ENCODE measurements around the gene VSIR. TPM values are rescaled to one million over a fixed set of nuclear protein-coding genes. Genes with fewer than 3 reads are reported as not detected.

The VSIR gene
- total RNA-seq: 114 and 115 TPM in 2 replicates

- peaks cover 3% of the 10 kb centered on the region for H3K9me3 Mint-ChIP-seq
- peak; percentile 94 for DNase-seq (ENCODE audit: low spot score)
- peaks cover 69% of the 10 kb centered on the region for H3K4me1 Mint-ChIP-seq (ENCODE audit: low read depth)
- H3K27me3 Mint-ChIP-seq (ENCODE audit: insufficient read depth): no peaks in the 10 kb centered on the region
- peaks cover 14% of the 10 kb centered on the region for H3K36me3 Mint-ChIP-seq (ENCODE audit: low read depth)
- peak within 1 kb of the TSS; percentile 86 for H3K4me3 Mint-ChIP-seq
- intact Hi-C loops (cut with micrococcal nuclease): loop anchor here (1.0 to 10.0 kb wide), 8 partner anchors 17 to 389 kb away; partner anchors contain the start of genes PSAP and SPOCK2
- peak within 1 kb of the TSS; percentile 90 for H3K27ac Mint-ChIP-seq
These were observed at the start of gene VSIR for GRCh38 chr10:71773221-71773971. VSIR (minus strand) TSS chr10:71773520; CDS start chr10:71773439, 81 bp downstream.

- DNase-seq (ENCODE audit: low spot score): no peak
- no peaks in the 10 kb centered on the region for H3K27me3 Mint-ChIP-seq (ENCODE audit: insufficient read depth)
These were observed 48.8 kb upstream of the VSIR start for GRCh38 chr10:71821909-71822763.

GRCh38 chr10:71820966-71821365, 47.6 kb upstream of the VSIR start:
- H3K9me3 Mint-ChIP-seq: no peaks in the 10 kb centered on the region
- intact Hi-C loops (cut with micrococcal nuclease): no loop called here
- H3K36me3 Mint-ChIP-seq (ENCODE audit: low read depth): peaks cover 42% of the 10 kb centered on the region
- no peak overlapping the region for H3K4me3 Mint-ChIP-seq
- no peak overlapping the region for H3K27ac Mint-ChIP-seq
- no peaks in the 10 kb centered on the region for H3K27me3 Mint-ChIP-seq (ENCODE audit: insufficient read depth)
- DNase-seq (ENCODE audit: low spot score): no peak
- peaks cover 11% of the 10 kb centered on the region for H3K4me1 Mint-ChIP-seq (ENCODE audit: low read depth)

More at GRCh38 chr10:71821909-71822763, 48.8 kb upstream of the VSIR start:
- H3K4me1 Mint-ChIP-seq (ENCODE audit: low read depth): peaks cover 11% of the 10 kb centered on the region
- no peaks in the 10 kb centered on the region for H3K9me3 Mint-ChIP-seq
- intact Hi-C loops (cut with micrococcal nuclease): no loop called here
- H3K27ac Mint-ChIP-seq: no peak overlapping the region
- H3K4me3 Mint-ChIP-seq: no peak overlapping the region
- peaks cover 37% of the 10 kb centered on the region for H3K36me3 Mint-ChIP-seq (ENCODE audit: low read depth)

GRCh38 chr10:71819985-71820384, 46.7 kb upstream of the VSIR start:
- Mint-ChIP-seq H3K4me1 (ENCODE audit: low read depth) (peaks cover 11% of the 10 kb centered on the region), H3K9me3 (no peaks in the 10 kb centered on the region), H3K36me3 (ENCODE audit: low read depth) (peaks cover 38% of the 10 kb centered on the region), H3K27ac (no peak overlapping the region), H3K27me3 (ENCODE audit: insufficient read depth) (no peaks in the 10 kb centered on the region), H3K4me3 (no peak overlapping the region)
- intact Hi-C loops (cut with micrococcal nuclease): no loop called here
- DNase-seq (ENCODE audit: low spot score): no peak

- no peaks in the 10 kb centered on the region for H3K27me3 Mint-ChIP-seq (ENCODE audit: insufficient read depth)
- H3K4me1 Mint-ChIP-seq (ENCODE audit: low read depth): peaks cover 11% of the 10 kb centered on the region
- H3K36me3 Mint-ChIP-seq (ENCODE audit: low read depth): peaks cover 38% of the 10 kb centered on the region
- H3K4me3 Mint-ChIP-seq: no peak overlapping the region
- no peak for DNase-seq (ENCODE audit: low spot score)
- intact Hi-C loops (cut with micrococcal nuclease): no loop called here
- H3K9me3 Mint-ChIP-seq: no peaks in the 10 kb centered on the region
- H3K27ac Mint-ChIP-seq: no peak overlapping the region
These were observed 46.1 kb upstream of the VSIR start for GRCh38 chr10:71819441-71819861.

GRCh38 chr10:71818674-71819260, 45.4 kb upstream of the VSIR start:
- intact Hi-C loops (cut with micrococcal nuclease): no loop called here
- Mint-ChIP-seq H3K27me3 (ENCODE audit: insufficient read depth) (no peaks in the 10 kb centered on the region), H3K36me3 (ENCODE audit: low read depth) (peaks cover 37% of the 10 kb centered on the region), H3K9me3 (no peaks in the 10 kb centered on the region), H3K4me1 (ENCODE audit: low read depth) (peaks cover 11% of the 10 kb centered on the region), H3K27ac (no peak overlapping the region), H3K4me3 (no peak overlapping the region)
- DNase-seq (ENCODE audit: low spot score): no peak

- DNase-seq (ENCODE audit: low spot score): no peak
- Mint-ChIP-seq H3K9me3 (no peaks in the 10 kb centered on the region), H3K36me3 (ENCODE audit: low read depth) (peaks cover 33% of the 10 kb centered on the region), H3K27ac (no peak overlapping the region), H3K4me1 (ENCODE audit: low read depth) (peaks cover 11% of the 10 kb centered on the region), H3K4me3 (no peak overlapping the region), H3K27me3 (ENCODE audit: insufficient read depth) (no peaks in the 10 kb centered on the region)
- intact Hi-C loops (cut with micrococcal nuclease): no loop called here
These were observed 44.7 kb upstream of the VSIR start for GRCh38 chr10:71817831-71818655.

- Mint-ChIP-seq H3K27me3 (ENCODE audit: insufficient read depth) (no peaks in the 10 kb centered on the region), H3K36me3 (ENCODE audit: low read depth) (peaks cover 33% of the 10 kb centered on the region), H3K4me1 (ENCODE audit: low read depth) (peaks cover 5% of the 10 kb centered on the region)
These were observed 43.8 kb upstream of the VSIR start for GRCh38 chr10:71816936-71817618.

GRCh38 chr10:71816421-71816851, 43.1 kb upstream of the VSIR start:
- no peaks in the 10 kb centered on the region for H3K27me3 Mint-ChIP-seq (ENCODE audit: insufficient read depth)
- H3K36me3 Mint-ChIP-seq (ENCODE audit: low read depth): peaks cover 28% of the 10 kb centered on the region
- H3K4me1 Mint-ChIP-seq (ENCODE audit: low read depth): no peaks in the 10 kb centered on the region
- no peak for DNase-seq (ENCODE audit: low spot score)
- no peaks in the 10 kb centered on the region for H3K9me3 Mint-ChIP-seq
- no peak overlapping the region for H3K27ac Mint-ChIP-seq
- intact Hi-C loops (cut with micrococcal nuclease): no loop called here
- no peak overlapping the region for H3K4me3 Mint-ChIP-seq

More at GRCh38 chr10:71816936-71817618, 43.8 kb upstream of the VSIR start:
- DNase-seq (ENCODE audit: low spot score): no peak
- no peaks in the 10 kb centered on the region for H3K9me3 Mint-ChIP-seq
- H3K27ac Mint-ChIP-seq: no peak overlapping the region
- intact Hi-C loops (cut with micrococcal nuclease): no loop called here
- H3K4me3 Mint-ChIP-seq: no peak overlapping the region

- intact Hi-C loops (cut with micrococcal nuclease): no loop called here
- no peaks in the 10 kb centered on the region for H3K4me1 Mint-ChIP-seq (ENCODE audit: low read depth)
- H3K27ac Mint-ChIP-seq: no peak overlapping the region
- no peaks in the 10 kb centered on the region for H3K27me3 Mint-ChIP-seq (ENCODE audit: insufficient read depth)
- H3K9me3 Mint-ChIP-seq: no peaks in the 10 kb centered on the region
- DNase-seq (ENCODE audit: low spot score): no peak
- H3K4me3 Mint-ChIP-seq: no peak overlapping the region
- peaks cover 22% of the 10 kb centered on the region for H3K36me3 Mint-ChIP-seq (ENCODE audit: low read depth)
These were observed 42.3 kb upstream of the VSIR start for GRCh38 chr10:71815515-71816130.

GRCh38 chr10:71814922-71815411, 41.6 kb upstream of the VSIR start:
- Mint-ChIP-seq H3K4me1 (ENCODE audit: low read depth) (no peaks in the 10 kb centered on the region), H3K27me3 (ENCODE audit: insufficient read depth) (no peaks in the 10 kb centered on the region), H3K4me3 (no peak overlapping the region), H3K9me3 (no peaks in the 10 kb centered on the region), H3K27ac (no peak overlapping the region), H3K36me3 (ENCODE audit: low read depth) (peaks cover 18% of the 10 kb centered on the region)
- no peak for DNase-seq (ENCODE audit: low spot score)
- intact Hi-C loops (cut with micrococcal nuclease): loop anchor here (5.0 kb wide), 1 partner anchor 328 kb away; no protein-coding TSS in a partner anchor

All from activated T-helper 1 cell treated with anti-CD3 and anti-CD28 coated beads, Interleukin-12 subunit alpha, Interleukin-12 subunit beta, Interleukin-2, Interleukin-4 antibody, amounts not matched to agents 30 ng/mL and 10 ng/mL and 1 ng/mL, durations not matched to agents 14 hours and 24 hours and 36 hours (primary cell).